Measurements from ENCODE around the gene UACA. TPM values are rescaled to one million over a fixed set of nuclear protein-coding genes. Genes with fewer than 3 reads are reported as not detected.

UACA gene
- total RNA-seq, 1 experiment from 2014 or later, result 38.0 TPM

GRCh38 chr15:70605606-70606410 is 157.6 kb downstream of the UACA start:
- H4K5ac ChIP-seq (ENCODE audit: insufficient read length, low read depth, low read length), result no peak overlapping the region
- H3K27ac Mint-ChIP-seq, result peak overlapping the region in 1 of 3 experiments; percentile 31; a peak in 2 of 7 replicates
- H3K4me1 Mint-ChIP-seq, result peaks cover 32 to 40% of the 10 kb centered on the region in 2 experiments
- H3K27me3 Mint-ChIP-seq (ENCODE audit: low read depth), result peaks cover 2% of the 10 kb centered on the region; the same call in 1 of the 2 replicates
- no peaks in the 10 kb centered on the region; a peak in 2 of 5 replicates for H3K9me3 Mint-ChIP-seq
- H3K79me2 ChIP-seq (ENCODE audit: insufficient read depth, low read length), result no peaks in the 10 kb centered on the region
- H2BK5ac ChIP-seq (ENCODE audit: insufficient read length, low read length), result no peak overlapping the region
- no peak overlapping the region for H3K9ac ChIP-seq (ENCODE audit: extremely low read depth, insufficient read length, low read length)
- H3K27ac ChIP-seq (ENCODE audit: insufficient read length, low read depth, low read length), result no peak overlapping the region
- H3K4me3 Mint-ChIP-seq, result no peak overlapping the region
- H4K8ac ChIP-seq (replicated peaks; ENCODE audit: insufficient read length, low read depth, low read length), result no peak overlapping the region
- no peak overlapping the region for H3K18ac ChIP-seq (ENCODE audit: insufficient read length, low read depth, low read length)
- no peak overlapping the region for H2AK5ac ChIP-seq (ENCODE audit: insufficient read length, low read length)
- H3K79me1 ChIP-seq (ENCODE audit: insufficient read depth, low read depth, low read length, poor library complexity, severe bottlenecking), result no peaks in the 10 kb centered on the region
- no peak overlapping the region for H2AFZ ChIP-seq (ENCODE audit: low read length)
- H3K4ac ChIP-seq (ENCODE audit: low read depth, low read length), result no peak overlapping the region
- no peak overlapping the region for H3K4me2 ChIP-seq (ENCODE audit: insufficient read depth, insufficient read length, low read length)
- H3T11ph ChIP-seq (ENCODE audit: low read length), result no peak overlapping the region
- no peak overlapping the region for H2BK20ac ChIP-seq (ENCODE audit: low read depth, low read length, poor library complexity, severe bottlenecking)
- no peak overlapping the region for H2BK15ac ChIP-seq (ENCODE audit: low read depth, low read length)
- no peak for DNase-seq
- no CpG with 5 or more reads among the region's 7 CpGs for WGBS (ENCODE audit: extremely low coverage, insufficient read length, low lambda C conversion rate)
- H3K14ac ChIP-seq (ENCODE audit: insufficient read depth, low read length), result no peak overlapping the region
- no peak overlapping the region for H3K23ac ChIP-seq (ENCODE audit: insufficient read length, low read depth, low read length)
- TF ChIP-seq CTCF (conservative IDR thresholded peaks at IDR 0.05), result no peak
- H4K20me1 ChIP-seq (ENCODE audit: control insufficient read depth, insufficient read depth, insufficient read length), result no peaks in the 10 kb centered on the region
- no peaks in the 10 kb centered on the region for H3K36me3 Mint-ChIP-seq (ENCODE audit: insufficient read depth in 1 of 3, low read depth in 3 of 3)
- no peak overlapping the region for H2BK120ac ChIP-seq (ENCODE audit: low read depth, low read length, poor library complexity, severe bottlenecking)
- H3K23me2 ChIP-seq (ENCODE audit: insufficient read length, low read depth, low read length, poor library complexity, severe bottlenecking), result no peaks in the 10 kb centered on the region
- no peak overlapping the region for H4K91ac ChIP-seq (ENCODE audit: insufficient read length, low read depth, low read length)
- no peaks in the 10 kb centered on the region for H3K9me3 ChIP-seq (ENCODE audit: control insufficient read depth, low read depth, low read length)
- no peaks in the 10 kb centered on the region for H3K27me3 ChIP-seq (ENCODE audit: insufficient read depth, low read length)
- H3K56ac ChIP-seq (ENCODE audit: insufficient read length, low read depth, low read length), result no peak overlapping the region
- peaks cover 4% of the 10 kb centered on the region; the same call in 1 of the 2 replicates for H3K4me1 ChIP-seq (ENCODE audit: insufficient read depth, low read length)
- no peak overlapping the region for H2BK12ac ChIP-seq (ENCODE audit: insufficient read length, low read depth, low read length)

Data from H9 (cell line).